HG03469 (cell line): ENCODE results near the gene VEZF1.

Experiments used
- ATAC-seq: cut with Tn5 transposase; IDR thresholded peaks from one replicate; pipeline ENCODE4 v1.9.1; 2021; ENCODE audit warnings: mild to moderate bottlenecking, moderate library complexity, moderate number of reproducible peaks; ENCODE audit not compliant: unreplicated experiment

Gene VEZF1

GRCh38 chr17:57931488-57932137, 56.4 kb downstream of the VEZF1 start:
- ATAC-seq = no peak

DNA sequence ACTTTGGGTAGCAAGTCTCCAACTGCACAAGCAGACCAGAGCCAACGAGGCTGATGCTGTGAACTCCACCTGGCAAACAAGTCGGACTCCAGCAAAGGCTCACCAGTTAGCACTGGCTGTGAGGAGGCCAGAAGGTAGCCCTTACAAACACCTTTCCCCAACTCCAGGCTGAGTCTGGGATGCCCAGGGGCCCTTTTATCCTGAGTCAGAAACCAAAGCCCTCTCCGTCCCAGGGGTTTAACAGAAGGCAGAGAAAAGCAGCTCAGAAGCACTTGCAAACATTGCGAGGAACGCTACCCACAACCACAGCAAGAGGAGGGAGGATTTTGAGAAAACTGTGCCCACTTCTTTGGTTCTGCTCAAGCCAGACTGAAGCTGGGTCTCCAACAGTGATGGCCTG, 57.8 kb downstream of the VEZF1 start:
- ATAC-seq = no peak

- ATAC-seq = no peak
Measured at GRCh38 chr17:57929386-57929785, 58.7 kb downstream of the VEZF1 start.

DNA sequence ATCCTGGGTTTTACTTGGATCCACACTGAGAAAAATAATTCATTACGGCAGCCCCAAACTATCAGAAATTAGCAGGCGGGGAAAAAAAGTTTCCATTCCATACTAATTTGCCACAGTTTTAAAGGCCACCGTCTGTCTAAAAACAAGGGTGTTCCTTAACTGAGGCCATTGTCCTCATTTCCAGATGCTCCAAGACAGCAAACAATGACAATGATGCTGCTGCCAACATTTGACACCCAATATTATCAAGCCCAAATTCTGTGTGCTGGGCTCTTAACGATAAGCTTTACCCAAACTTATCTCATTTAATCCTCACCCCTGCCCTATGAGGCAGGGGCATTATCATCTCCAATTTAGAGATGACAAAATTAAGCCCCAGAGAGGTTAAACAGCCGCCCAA, 59.1 kb downstream of the VEZF1 start:
- no peak for ATAC-seq

GRCh38 chr17:57927048-57927723, 60.9 kb downstream of the VEZF1 start:
- ATAC-seq = no peak

GRCh38 chr17:57926723-57927047, 61.4 kb downstream of the VEZF1 start:
- no peak for ATAC-seq

DNA sequence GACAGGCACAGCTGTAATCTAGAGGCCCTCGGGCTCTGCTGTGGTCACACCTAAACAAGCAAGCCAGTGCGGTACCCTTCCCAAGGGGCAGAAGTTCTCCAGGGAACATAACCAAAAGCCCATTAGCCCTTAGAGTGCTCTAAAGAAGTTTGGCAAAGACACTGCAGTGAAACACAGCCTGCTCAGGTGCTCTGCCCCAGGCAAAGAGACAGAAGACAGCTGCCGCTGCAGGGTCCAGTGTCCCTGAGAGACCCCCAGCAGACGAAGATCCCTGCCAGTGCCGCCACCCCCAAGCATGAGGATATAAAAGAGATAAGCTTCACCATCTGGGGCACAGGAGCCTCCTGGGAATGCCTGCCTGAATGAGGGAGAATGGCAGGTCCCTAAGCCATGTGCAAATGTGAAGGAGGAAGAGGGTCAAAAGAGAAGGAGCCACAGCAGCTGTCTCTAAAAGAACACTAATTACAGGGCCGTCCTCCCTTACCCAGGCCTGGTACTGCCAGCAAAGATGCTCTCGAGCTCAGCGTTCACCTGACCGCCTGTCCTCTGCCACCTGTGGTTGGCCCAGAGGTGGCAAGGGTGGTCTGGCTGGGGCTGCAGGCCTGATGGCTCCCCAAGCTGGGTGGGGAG, 62.6 kb downstream of the VEZF1 start:
- no peak for ATAC-seq

- ATAC-seq = no peak
Measured at GRCh38 chr17:57924677-57925076, 63.4 kb downstream of the VEZF1 start.
